GM20431 (cell line): ENCODE measurements around the gene PUSL1.
"Not testable (repeated sequence)": the region's sequence is repeated elsewhere in the genome, so short reads cannot be mapped to it uniquely, and the experiment has no call there.

Experiments
- in situ Hi-C: fragments of 300-500 bp; cut with MseI, MboI; formaldehyde crosslinking; loops from one replicate; pipeline ENCODE4 v1.15.0; 2020; ENCODE audit warnings: low sequenced_read_pairs; ENCODE audit not compliant: unreplicated experiment

PUSL1 gene

DNA sequence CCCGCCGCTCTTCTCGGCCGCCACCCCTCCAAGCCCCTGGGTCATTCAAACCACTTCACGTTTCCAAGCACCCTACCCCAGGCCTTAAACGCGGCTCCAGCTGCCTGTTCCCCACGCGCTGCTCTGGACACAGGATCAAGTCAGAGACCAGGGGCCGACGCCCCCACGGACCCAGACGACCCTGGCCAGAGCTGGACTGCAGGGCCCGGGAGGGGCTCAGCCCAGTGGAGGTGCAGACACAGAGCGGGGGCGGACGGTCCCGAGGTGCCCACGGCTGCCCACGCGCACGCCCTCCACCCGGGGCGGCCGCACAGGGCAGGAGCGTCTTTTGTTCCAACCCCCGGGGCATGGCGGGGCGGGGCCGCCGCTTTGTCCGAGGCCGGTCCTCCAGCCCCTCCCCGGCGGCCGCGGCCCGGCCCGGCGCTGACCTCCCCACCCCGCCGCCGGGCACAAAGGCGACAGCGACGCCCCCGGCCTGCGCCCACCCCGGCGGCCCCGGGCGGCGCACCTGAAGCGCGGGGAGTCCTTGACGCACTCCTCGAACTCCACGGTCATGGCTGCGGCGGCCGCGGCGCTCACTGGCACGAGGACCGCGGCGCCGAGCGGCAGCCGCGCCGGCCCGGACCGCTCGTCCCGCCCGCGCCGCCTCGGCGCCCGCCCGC lies 1.0 kb upstream of the PUSL1 start:
- in situ Hi-C loops, result no loop called here

DNA sequence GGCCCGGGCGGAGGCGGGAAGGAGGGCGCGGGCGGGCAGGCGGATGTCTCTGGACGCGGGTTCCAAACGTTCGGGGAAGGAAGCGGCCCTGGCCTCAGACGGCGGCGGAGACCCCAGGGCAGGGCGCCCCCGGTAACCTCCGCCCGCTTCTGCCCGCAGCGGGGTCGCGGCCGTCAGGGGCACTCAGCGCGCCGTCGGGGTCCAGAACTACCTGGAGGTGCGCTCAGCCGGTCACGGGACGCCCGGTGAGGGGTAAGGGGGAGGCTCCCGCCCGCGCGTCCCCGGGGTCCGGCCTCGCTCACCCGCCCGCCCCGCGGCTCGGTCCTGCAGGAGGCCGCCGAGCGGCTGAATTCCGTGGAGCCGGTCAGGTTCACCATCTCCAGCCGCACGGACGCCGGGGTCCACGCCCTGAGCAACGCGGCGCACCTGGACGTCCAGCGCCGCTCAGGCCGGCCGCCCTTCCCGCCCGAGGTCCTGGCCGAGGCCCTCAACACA lies 406 bp downstream of the PUSL1 start:
- in situ Hi-C loops, result no loop called here

DNA sequence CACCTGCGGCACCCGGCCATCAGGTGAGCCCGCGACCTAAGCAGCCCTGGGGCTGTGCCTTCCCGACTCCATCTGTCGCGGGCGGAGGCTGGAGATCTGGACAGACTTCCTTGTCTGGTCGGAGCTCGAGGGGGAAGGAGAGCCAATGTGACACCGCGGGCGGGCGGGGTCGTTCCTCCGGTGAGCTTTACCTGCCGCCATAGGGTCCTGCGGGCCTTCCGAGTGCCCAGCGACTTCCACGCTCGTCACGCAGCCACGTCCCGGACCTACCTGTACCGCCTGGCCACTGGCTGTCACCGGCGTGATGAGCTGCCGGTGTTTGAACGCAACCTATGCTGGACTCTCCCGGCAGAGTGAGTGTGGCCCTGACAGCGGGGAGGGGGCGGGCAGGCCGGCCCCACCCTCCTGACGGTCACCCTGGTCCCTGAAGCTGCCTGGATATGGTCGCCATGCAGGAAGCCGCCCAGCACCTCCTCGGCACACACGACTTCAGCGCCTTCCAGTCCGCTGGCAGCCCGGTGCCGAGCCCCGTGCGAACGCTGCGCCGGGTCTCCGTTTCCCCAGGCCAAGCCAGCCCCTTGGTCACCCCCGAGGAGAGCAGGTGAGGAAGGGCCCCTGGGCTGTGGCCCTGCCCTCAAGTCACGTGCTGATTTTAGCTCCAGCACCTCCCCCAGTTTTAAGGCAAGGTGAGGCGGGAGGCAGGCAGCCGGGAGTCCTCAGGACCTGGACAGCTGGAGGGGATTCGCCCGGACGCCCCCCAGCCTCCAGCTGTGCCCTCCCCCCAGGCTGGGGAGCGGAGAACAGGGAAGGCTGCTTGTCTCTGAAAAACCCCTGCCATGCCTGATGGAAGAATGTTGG lies 1.1 kb downstream of the PUSL1 start:
- in situ Hi-C loops, result no loop called here

DNA sequence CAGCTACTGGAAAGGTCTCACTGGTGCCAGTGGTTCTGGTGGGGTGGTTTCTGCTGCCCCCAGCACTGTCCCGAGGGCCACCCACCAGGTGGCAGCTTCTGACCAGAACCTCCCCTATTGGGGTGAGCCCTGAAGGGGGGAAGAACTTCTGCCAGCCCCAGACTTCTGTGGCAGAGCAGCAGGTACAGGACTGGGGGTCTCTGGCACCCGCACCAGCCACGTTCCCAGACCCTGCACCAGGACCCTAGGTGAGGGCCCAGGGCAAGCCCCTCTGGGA lies 1.6 kb downstream of the PUSL1 start:
- in situ Hi-C loops, result no loop called here

DNA sequence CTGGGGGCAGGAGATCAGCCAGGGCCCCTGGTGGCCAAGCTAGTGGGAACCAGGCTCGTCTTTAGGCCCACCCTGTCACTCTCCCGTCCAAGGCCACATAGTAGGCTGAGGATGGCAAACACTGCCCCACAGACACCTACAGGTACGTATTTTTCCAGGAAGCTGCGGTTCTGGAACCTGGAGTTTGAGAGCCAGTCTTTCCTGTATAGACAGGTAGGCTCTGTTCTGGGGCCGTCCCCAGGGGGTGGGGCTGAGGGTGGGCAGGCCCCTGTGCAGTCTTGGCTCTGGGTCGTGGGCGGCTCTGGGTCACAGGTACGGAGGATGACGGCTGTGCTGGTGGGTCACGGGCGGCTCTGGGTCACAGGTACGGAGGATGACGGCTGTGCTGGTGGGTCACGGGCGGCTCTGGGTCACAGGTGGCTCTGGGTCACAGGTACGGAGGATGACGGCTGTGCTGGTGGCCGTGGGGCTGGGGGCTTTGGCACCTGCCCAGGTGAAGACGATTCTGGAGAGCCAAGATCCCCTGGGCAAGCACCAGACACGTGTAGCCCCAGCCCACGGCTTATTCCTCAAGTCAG lies 2.2 kb downstream of the PUSL1 start:
- in situ Hi-C loops, result no loop called here

DNA sequence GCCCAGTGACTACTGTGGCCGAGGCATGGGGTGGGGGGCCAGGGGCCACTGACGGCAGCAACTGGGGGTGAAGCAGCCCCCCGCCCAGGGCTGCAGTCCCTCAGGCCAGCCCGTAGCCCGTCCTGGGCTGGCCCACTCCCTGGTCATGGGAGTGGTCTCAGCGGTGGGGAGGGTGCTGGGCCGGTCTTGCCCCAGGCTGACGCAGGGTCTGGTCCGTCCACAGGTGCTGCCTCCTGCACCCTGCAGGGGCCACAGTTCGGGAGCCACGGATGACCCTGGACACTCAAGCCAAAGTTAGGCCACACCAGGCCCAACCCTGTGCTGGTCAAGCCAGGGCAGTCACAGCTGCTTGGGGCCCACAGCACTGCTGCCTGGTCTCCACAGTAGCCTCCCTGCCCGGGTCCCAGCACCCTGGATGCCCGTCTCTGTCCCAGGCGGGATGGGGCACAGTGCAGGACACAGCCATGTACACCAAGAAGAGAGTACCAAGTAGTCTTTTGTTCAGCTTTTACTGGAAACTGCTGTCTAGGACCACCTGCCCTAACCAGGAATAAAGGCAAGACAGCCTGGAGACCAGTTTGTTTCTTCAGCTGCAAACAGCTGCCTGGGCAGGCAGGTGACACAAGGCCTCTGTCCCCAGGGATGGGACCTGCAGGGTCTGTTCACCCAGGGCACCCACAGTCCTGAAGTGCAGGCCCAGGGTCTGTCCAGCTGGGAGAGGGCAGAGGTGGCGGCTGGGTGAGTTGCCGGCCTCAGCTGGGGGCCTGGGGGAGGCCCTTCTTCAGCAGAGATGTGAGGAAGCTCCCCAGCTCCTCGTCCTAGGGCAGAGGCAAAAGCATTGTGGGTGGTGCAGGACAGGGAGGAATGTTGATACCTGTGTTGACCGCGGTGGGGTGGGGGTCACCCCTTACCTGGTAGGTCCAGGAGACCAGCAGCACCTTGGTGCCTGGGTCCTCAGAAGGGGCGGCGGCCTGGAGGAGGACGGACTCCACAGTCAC lies 3.0 kb downstream of the PUSL1 start:
- in situ Hi-C loops, result no loop called here

DNA sequence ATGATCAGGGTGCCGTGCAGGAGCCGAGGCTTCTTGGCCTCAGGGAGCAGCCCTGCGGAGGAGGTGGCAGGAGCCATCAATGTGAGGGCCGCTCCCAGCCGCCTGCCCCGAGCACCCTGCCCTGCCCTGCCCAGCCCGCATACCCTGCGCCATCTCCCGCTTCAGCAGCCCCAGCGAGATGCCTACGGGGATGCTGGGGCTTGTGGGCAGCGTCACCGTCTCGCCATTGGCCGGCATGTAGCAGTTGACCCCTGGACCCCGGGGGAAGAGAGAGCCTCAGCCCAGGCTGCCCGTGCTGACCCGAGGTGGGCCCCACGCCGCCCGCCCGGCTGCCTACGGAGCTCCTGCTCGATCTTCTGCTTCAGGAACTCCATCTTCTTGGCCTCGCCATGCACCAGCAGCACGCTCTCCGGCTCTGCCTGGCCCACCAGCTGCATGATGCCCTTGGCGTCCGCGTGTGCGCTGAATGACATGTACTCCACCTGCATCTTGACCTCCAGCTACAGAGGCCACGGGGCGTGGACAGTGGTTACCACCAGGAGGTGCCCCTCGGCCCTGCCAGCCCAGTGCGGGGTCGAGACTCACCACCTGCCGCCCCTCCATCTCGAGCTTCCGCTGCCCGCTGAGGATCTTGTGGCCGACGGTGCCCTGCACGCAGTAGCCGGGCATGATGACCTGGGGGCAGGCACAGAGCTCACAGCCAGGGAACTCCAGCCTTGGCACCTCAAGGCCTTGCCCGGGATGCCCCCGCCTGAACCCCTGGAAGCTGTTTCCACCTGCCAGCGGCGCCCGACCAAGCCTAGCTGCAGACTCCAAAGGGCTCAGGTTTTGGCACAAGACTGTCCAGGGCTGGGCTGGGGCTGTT lies 4.3 kb downstream of the PUSL1 start:
- in situ Hi-C loops, result no loop called here

DNA sequence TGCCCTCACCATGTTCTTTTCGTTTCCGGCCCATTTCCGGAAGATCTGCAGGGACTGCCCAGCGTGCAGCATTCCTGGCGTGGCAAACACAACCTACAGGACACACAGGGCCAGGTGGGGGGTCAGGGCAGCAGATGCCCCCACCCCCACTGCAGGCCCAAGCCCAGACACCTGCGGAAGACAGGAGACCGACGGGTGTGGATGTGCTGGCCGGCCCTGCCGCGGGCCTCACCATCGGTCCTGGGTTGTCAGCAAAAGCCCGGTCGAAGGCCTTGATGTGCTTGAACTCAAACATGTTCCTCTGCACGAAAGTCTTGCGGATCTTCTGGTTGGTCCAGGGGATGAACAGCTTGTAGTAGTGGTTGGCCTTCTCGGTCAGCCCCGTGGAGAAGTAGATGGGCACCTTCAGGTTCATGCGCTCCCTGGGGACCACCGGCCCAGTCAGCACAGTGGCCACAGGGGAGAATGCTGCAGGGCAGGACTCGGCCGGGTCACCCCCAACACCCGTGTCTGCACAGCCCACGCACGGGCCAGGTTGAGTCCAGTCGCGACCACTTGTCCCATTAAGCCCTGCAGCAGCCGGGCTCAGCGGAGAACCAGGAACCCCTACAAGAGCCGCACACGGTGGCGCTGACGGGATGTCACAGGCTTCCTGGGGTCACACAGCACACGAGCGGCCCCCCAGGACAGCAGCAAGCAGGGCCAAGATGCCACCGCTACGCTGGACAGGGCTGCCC lies 5.3 kb downstream of the PUSL1 start:
- in situ Hi-C loops, result no loop called here

DNA sequence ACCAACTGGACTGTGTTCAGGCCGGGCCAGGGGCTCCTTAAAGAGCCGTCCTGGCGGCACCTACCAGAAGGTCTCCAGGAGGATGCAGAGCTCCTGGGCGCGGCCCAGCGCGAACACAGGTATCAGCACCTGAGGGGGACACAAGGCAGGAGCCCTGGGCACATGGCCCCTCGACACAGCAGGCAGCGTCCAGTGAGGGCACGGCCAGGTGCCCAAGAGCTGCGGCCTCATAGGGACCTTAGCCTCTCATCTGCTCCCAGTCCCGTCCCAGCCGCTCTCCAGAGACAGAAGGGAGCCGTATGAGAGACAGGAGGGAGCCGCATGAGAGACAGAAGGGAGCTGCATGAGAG lies 5.8 kb downstream of the PUSL1 start:
- in situ Hi-C loops, result no loop called here

DNA sequence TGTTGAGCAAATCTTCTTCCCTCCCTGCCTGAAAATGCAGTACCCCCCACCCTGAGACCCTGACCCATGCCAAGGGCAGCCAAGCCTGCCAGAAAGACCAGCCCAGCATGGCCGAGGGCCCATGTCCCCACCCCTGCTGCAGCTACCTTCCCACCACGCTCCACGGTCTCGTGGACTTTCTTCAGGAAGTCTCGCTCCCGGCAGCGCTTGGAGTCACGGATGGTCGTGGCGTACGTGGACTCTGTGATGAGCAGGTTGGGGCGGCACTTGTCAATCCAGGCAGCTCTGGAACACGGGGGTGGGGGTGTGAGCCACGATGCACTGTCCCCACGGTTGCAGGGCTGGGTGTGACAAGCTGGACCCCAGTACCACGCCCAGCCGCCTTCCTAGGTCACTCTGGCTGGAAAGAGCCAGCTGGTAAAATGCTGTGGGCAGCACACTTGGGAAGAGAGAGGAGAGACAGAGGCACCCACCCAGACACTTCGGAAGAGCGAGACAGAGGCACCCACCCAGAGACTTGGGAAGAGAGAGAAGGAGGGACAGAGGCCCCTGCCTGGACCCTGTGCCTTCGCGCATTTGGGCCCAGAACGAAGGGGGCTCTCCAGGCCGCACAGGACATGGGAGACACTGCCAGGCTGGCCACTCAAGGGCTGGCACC lies 6.4 kb downstream of the PUSL1 start:
- in situ Hi-C loops, result no loop called here

DNA sequence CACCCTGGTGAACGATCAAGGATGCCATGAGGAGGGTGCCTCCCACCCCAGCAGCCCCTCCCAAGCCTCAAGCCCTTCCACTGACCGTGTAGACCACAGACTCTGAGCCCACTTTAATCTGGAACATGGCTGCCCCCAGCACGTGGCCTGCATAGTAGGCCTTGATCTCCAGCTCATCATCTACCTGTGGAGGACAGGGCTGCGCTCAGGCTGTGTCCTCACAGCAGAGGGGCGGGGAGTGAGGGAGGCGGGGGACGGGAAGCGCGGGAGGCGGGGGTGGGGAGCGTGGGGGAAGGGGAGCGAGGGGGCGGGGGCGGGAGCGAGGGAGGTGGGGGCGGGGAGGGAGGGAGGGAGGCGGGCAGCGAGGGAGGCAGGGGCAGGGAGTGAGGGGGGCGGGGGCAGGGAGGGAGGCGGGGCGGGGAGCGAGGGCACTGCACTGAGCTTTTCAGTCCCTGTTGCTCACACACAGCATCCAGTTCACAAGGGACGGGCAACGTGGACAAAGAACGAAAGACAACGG lies 7.1 kb downstream of the PUSL1 start:
- in situ Hi-C loops, result no loop called here

DNA sequence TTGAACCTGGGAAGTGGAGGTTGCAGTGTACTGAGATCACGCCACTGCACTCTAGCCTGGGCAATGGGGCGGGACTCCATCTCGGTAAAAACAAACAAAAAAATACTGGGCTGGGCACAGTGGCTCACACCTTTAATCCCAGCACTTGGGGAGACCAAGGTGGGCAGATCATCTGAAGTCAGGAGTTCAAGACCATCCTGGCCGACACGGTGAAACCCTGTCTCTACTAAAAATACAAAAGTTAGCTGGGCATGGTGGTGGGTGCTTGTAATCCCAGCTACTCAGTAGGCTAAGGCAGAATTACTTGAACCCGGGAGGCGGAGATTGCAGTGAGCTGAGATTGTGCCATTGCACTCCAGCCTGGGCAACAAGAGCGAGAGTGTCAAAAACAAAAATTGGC lies 7.8 kb downstream of the PUSL1 start:
- in situ Hi-C loops, result not testable (repeated sequence)

DNA sequence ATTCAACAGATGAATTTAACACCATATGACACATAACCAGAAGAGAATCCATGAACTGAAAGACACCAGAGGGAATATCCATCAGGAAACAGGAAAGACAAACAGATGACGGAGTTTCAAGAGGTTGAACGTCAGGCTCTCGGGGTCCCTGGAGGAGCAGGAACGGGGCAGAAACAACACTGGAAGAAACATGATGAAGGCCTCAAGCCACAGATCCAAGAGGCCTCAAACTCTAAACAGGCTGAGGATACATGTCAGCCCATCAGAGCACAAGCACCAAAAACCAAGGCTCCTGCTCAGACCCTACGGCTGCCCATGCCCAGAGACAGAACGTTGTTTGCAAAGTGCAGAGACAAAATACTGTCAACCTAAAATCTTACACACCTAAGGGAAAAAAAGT lies 9.0 kb downstream of the PUSL1 start:
- in situ Hi-C loops, result no loop called here

DNA sequence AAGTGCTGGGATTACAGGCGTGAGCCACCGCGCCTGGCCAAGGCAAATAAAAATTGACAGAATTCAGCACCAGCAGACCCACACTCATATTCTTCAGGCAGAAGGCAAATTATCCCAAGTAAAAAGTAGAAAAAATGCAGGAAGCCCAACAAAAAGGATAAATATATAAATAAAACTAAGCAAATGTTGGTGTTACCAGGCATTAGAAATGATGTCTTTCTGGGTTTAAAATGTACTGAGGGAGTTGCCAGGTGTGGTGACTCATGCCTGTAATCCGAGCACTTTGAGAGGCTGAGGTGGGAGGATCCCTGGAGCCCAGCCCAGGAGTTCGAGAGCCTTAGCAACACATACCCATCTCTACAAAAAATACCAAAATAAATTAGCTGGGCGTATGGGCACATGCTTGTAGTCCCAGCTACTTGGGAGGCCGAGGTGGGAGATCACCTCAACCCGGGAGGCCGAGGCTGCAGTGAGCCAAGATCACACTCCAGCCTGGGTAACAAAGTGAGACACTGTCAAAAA lies 9.8 kb downstream of the PUSL1 start:
- in situ Hi-C loops, result no loop called here

DNA sequence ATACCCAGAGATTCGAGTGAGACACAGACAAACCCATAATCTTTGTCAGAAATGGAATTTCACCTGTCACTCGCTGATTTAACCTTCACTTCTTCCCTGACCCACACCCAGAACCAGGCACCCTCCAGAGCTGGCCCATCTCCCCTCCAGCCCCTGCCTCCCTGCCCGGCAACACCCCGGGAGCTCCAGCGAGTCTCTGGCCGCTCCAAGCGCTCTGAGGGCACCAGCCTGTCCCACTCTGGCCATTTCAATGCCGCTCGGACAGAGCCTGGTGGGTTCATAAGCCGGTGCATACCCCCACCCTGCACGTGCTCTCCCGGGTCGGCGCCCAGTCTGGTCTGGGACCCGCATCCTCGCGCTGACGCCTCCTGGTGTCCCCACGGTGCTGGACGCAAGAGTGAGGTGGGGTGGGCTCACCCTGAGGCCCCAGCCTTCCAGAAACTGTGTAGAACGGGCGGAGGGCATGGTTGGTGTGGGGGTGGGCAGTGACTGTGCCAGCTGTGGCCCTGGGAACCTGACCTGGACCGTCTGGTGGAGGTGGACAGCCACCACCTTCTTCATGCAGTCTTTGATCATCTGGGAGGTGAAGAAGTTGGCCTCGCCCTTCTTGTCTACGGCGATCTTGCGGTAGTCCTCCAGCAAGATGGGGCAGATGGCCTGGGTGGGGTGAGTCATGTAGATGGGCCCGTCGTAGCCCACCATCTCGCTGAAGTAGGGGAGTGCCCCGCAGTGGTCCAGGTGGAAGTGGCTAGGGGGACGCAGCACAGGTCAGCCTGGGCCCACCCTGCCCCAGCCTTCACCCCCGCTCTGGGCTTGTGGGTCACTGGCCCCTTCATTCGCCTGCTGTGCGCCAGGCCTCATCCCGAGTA lies 10.6 kb downstream of the PUSL1 start:
- in situ Hi-C loops, result no loop called here

DNA sequence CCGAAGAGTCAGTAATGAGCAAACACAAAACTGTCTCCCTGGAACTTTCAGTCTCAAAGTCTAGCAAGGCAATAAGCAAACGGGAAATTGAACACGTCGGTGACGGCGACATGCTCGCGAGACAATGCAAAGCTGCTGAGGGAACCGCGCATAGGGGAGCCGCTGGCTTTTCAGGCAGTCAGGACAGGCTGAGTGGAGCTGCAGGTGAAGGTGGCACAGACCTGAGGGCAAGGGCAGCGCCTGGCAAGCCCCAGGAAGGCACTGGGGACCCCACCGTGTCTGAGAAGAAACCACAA lies 11.2 kb downstream of the PUSL1 start:
- in situ Hi-C loops, result no loop called here
